Skeletal muscle satellite cell (primary cell): ENCODE results near the gene MYO1D.
A peak's percentile ranks its signal among the peaks of the same experiment; 100 is the strongest.

Experiments
- H3K27me3 ChIP-seq: 2 replicates; pipeline ENCODE4 v1.7.0; 2013; ENCODE audit warnings: low read length; ENCODE audit not compliant: control insufficient read depth, insufficient read depth
- H3K36me3 ChIP-seq: 2 replicates; pipeline ENCODE4 v1.7.0; 2013; ENCODE audit warnings: mild to moderate bottlenecking, control low read depth, low read length; ENCODE audit not compliant: insufficient read depth
- H3K4me1 ChIP-seq: 2 replicates; pipeline ENCODE4 v1.7.0; 2013; ENCODE audit warnings: low read length; ENCODE audit not compliant: control insufficient read depth, insufficient read depth
- H3K4me2 ChIP-seq: 2 replicates; pipeline ENCODE4 v1.7.0; 2013; ENCODE audit warnings: mild to moderate bottlenecking, low read length
- H3K4me3 ChIP-seq: 2 replicates; pipeline ENCODE4 v1.7.0; 2013; ENCODE audit warnings: low read length
- H3K9ac ChIP-seq: 2 replicates; pipeline ENCODE4 v1.7.0; 2013; ENCODE audit warnings: mild to moderate bottlenecking, low read depth, low read length, moderate library complexity
- H3K9me3 ChIP-seq: replicated peaks from 2 replicates; pipeline ENCODE4 v1.7.0; 2013; ENCODE audit warnings: mild to moderate bottlenecking, control low read depth, low read length

The MYO1D gene

DNA sequence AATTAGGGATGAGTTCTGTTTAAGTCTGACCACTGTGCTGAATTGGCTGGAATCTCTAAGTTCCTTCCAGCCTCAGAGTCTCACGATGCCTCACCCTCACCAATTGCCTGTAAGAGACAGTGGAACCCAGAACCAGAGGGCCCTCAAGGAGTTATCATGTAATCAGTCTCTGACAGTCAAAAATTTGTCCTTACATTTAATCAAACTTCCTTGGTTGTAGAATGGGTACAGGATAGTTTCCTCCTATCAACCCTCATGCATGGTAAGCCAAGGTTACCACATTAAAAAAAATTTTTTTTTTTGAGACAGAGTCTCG is 306.9 kb downstream of the MYO1D start:
- Histone ChIP-seq H3K9ac (peak overlapping the region; percentile 30), H3K36me3 (no peaks in the 10 kb centered on the region), H3K4me3 (no peak overlapping the region), H3K4me2 (peak overlapping the region; percentile 12), H3K27me3 (no peaks in the 10 kb centered on the region), H3K4me1 (peaks cover 29% of the 10 kb centered on the region), H3K9me3 (no peaks in the 10 kb centered on the region)

DNA sequence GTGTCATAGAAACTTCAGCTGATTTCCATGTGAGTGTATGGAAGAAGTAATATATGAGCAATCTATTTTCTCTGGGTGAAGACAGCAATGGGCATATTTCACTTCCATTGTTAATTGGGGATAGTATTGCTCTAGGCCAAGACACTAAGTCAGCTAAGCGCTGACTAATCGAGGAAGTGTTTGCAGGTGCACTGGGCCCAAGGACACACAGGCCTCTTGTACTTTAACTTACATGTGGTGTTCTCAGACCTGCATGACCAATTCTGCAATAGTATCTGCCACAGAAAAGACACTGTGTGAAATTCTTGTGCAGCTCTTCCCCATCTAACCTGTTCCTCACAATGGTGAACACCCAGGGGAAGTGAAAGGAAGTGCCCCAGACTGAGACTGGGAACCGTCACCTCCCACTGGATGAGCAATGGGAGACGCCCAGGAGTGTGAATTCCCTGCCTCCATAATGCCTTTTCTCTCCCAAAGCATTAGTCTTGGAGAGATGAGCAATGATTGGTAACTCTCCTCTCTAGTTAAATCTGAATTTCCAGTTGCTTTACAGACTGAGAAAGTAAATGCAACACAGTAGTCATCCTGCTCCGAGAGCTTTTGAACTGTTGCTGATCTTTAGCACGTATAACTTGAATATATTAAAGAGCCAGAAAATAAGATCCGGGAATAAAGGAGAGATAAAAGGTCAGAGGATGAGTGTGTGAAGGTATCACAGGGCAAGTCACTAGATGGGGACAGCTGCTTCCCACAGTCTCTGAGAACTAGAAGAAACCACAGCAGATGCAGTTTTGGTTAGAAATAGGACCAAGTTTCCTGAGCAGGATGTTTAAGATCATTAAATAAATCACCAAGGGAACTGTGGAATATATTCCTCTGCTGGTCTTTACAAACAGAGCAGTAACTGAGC is 307.5 kb downstream of the MYO1D start:
- Histone ChIP-seq H3K36me3 (no peaks in the 10 kb centered on the region), H3K4me2 (peak overlapping the region; percentile 12), H3K4me3 (no peak overlapping the region), H3K9ac (peak overlapping the region; percentile 30), H3K4me1 (peaks cover 29% of the 10 kb centered on the region), H3K27me3 (no peaks in the 10 kb centered on the region), H3K9me3 (no peaks in the 10 kb centered on the region)

DNA sequence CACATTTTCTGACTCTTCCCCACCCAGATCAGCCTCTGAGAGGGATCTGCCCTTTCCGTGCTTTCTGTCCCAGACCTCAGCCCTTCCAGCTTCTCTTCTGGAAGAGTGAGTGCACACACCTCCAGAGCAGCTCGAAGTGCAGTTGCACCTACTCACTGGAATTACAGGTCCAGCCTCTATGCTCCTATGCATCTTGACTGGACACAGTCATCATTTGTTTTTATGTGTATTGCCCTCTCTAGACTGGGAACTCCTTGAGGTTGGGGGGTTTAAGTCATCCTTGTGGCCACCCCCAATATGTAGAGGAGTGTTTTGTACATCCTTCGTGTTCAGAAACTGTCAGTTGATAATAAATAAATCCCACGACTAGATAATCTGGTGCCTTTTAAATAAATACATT is 308.2 kb downstream of the MYO1D start:
- H3K27me3 ChIP-seq, result no peaks in the 10 kb centered on the region
- H3K4me3 ChIP-seq, result no peak overlapping the region
- no peaks in the 10 kb centered on the region for H3K9me3 ChIP-seq
- H3K36me3 ChIP-seq, result no peaks in the 10 kb centered on the region
- H3K9ac ChIP-seq, result peak overlapping the region; percentile 30
- H3K4me1 ChIP-seq, result peaks cover 29% of the 10 kb centered on the region
- no peak overlapping the region for H3K4me2 ChIP-seq

DNA sequence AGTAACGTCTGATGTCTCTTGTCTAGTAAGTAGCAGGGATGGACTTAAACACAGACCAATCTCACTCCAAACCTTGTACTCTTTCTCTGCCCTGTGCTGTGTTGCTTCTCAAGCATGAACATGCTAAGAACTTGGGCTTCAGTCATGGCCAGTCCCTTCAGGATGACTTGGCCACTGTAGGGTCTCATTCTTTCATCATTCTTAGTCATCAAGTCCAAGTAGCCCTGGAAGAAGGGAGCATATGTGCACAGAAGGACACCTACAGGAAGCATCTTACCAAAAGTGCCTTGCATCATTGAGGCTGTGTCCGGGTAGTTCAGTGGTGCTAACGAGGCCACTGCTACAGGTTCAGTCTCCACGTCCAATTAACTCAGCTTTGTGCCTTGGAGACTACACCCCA is 309.4 kb downstream of the MYO1D start:
- Histone ChIP-seq H3K36me3 (no peaks in the 10 kb centered on the region), H3K4me1 (peaks cover 29% of the 10 kb centered on the region), H3K9me3 (no peaks in the 10 kb centered on the region), H3K4me2 (no peak overlapping the region), H3K9ac (no peak overlapping the region), H3K27me3 (no peaks in the 10 kb centered on the region), H3K4me3 (no peak overlapping the region)

DNA sequence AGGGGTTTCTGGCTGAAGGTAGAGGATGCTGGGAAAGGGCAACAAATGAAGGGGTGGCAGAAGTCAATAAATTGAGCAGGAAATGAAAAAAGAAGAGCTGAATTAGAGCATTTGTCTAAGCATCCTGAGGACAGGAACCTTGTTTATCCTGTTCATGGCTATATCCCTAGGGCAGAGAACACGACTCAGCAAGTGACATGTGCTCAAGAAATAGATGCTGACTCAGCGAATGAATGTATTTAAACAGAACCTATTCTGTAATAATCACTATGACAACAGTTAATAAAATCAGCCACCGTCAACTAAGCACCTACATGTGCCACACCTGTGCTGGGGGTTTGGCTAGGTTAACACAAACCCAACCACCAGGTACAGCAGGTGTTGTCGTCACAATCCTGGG is 309.8 kb downstream of the MYO1D start:
- H3K9me3 ChIP-seq, result no peaks in the 10 kb centered on the region
- no peak overlapping the region for H3K4me3 ChIP-seq
- H3K27me3 ChIP-seq, result no peaks in the 10 kb centered on the region
- no peak overlapping the region for H3K4me2 ChIP-seq
- no peak overlapping the region for H3K9ac ChIP-seq
- peaks cover 29% of the 10 kb centered on the region for H3K4me1 ChIP-seq
- no peaks in the 10 kb centered on the region for H3K36me3 ChIP-seq

DNA sequence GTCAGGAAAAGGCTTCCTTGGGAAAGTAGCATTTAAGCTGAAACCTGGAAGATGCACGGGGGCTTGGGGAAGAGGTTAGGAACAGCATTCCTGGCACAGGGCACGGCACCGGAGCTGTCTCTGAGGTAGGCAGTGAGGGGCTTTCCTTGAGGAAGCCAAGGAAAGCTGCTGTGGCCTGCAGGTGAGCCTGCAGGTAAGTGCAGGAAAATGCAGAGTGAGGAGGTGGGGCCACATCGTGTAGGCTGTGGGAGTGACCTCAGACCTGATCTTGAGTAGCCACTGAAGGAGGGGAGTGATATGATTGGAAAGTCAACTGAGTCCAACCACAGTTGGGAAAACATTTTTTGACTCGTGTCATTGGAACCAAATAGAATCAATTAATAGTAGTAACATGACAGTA is 310.6 kb downstream of the MYO1D start:
- Histone ChIP-seq H3K4me1 (peaks cover 29% of the 10 kb centered on the region), H3K36me3 (no peaks in the 10 kb centered on the region), H3K4me3 (no peak overlapping the region), H3K4me2 (no peak overlapping the region), H3K27me3 (no peaks in the 10 kb centered on the region), H3K9me3 (no peaks in the 10 kb centered on the region), H3K9ac (no peak overlapping the region)

DNA sequence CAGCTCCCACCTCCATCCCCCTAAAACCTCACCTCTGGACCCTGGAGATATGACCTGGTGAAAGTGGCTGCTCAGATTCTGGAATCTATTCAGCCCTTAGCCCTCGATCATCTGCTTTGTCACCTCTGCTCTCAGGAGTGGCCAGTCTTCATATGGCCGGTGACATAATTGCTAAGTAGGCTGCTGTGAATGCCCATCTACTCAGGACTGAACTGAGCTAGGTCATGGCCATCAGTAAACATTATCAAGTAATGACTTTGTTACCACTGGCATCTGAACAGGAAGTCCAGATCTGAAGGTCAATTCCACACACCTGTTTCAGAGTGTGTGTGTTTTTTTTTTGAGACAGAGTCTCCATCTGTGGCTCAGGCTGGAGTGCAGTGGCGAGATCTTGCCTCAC is 311.5 kb downstream of the MYO1D start:
- H3K9ac ChIP-seq, result no peak overlapping the region
- no peaks in the 10 kb centered on the region for H3K9me3 ChIP-seq
- no peak overlapping the region for H3K4me3 ChIP-seq
- H3K4me2 ChIP-seq, result no peak overlapping the region
- peaks cover 20% of the 10 kb centered on the region for H3K4me1 ChIP-seq
- H3K27me3 ChIP-seq, result no peaks in the 10 kb centered on the region
- H3K36me3 ChIP-seq, result no peaks in the 10 kb centered on the region

DNA sequence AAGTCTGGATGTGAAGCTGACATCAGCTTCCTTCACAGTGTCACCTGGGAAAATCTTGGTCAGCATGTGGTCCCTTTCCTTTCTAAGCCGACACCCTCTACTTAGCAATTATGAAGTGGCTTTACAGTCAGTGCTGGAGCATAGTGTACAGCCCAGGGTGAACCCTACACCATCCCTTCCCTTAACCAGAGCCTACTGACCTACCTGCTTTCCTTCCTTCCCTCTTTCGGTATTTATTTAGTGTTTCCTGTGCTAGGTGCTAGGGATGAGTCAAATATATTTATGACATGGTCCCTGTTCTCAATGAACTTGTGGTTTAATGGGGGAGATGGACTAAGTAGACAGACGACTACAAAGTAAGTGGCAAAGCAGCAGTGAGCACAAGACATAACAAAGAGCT is 312.6 kb downstream of the MYO1D start:
- Histone ChIP-seq H3K4me1 (peaks cover 9% of the 10 kb centered on the region), H3K36me3 (no peaks in the 10 kb centered on the region), H3K27me3 (no peaks in the 10 kb centered on the region), H3K4me2 (no peak overlapping the region), H3K4me3 (no peak overlapping the region), H3K9ac (no peak overlapping the region), H3K9me3 (no peaks in the 10 kb centered on the region)

DNA sequence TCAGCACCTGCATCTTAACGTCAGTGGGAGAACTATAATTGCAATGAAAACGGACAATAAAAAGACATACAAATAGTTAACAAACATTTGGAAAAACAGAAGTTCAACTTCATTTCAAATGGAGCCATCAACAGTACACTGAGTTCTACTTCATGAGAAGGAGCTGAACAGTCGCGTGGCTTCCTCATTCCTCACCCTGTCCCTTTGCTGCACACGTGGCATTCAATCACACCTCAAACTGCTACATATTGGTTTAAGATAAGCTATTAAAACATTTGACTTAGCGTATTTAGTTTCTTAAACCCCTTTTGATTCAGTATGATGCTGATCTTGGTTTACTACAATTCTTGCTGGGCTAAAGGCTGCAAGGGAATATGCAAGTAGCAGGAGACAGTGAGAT is 313.3 kb downstream of the MYO1D start:
- Histone ChIP-seq H3K9me3 (no peaks in the 10 kb centered on the region), H3K36me3 (no peaks in the 10 kb centered on the region), H3K9ac (no peak overlapping the region)

DNA sequence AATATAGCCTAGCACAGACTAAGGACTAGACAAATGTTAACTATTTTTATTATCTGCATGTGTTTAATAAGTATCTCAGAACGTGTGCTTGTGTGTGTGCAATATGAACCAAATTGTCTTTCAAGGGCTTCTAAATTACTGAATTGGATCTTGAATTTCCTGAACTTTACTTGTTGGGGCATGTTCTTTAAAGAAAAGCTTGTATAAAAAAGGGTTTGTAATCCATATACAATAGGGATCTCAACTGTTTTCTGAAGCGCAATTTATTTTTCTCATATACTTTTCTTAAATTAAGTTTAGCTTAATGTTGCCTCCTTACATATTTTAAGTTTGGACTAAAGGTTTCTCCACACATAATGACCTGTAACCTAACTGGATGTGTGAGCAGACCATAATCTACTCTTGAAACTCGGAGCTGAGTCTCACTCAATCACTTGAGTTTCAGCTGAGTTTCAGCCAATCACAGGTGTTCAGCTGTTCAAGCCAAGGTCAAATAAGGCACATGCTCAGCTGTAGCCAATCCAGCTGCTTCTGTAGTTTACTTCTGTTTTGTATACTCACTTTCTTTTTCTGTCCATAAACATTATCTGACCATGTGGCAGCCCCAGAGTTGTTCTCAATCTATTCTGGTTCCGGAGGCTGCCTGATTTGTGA is 317.8 kb downstream of the MYO1D start:
- Histone ChIP-seq H3K27me3 (no peaks in the 10 kb centered on the region), H3K36me3 (no peaks in the 10 kb centered on the region), H3K9me3 (no peaks in the 10 kb centered on the region), H3K9ac (no peak overlapping the region), H3K4me2 (no peak overlapping the region), H3K4me3 (no peak overlapping the region), H3K4me1 (no peaks in the 10 kb centered on the region)

More for the DNA sequence above, 313.3 kb downstream of the MYO1D start:
- no peak overlapping the region for H3K4me3 ChIP-seq
- peaks cover 2% of the 10 kb centered on the region for H3K4me1 ChIP-seq
- H3K4me2 ChIP-seq, result no peak overlapping the region
- no peaks in the 10 kb centered on the region for H3K27me3 ChIP-seq

DNA sequence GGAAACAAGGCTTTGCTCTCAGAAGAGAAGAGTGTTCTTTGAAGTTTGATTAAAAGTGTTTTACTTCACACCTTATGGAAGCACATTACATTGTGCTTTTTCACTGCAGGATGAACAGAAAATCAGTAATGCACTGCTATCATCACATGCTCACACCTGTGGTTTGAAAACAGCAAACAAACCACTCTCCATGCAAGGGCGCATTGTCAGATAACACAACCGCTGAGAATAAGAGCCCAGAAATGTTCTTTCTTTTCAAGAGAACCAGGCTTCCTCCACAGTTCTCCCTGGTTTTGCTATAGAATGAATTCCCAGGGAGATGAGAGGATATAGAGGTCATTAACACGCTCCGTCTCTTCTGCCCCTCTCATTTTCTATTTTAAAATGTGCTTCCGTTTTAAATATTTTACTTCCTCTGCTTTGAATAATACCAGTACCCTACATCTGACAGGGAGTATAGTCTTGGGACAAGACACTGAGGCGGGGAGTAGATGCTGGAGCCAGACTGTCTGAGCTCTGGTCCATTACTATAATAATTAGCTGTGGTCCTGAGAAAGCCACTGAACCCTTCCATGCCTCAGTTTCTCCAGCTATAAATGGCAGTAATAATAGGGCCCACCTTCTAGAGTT is 318.5 kb downstream of the MYO1D start:
- Histone ChIP-seq H3K9me3 (no peaks in the 10 kb centered on the region), H3K4me2 (no peak overlapping the region), H3K9ac (no peak overlapping the region), H3K4me1 (no peaks in the 10 kb centered on the region), H3K36me3 (no peaks in the 10 kb centered on the region), H3K4me3 (no peak overlapping the region), H3K27me3 (no peaks in the 10 kb centered on the region)
